Muscle of back (tissue), 11 donors: ENCODE data around the gene MRE11. TPM values are rescaled to one million over a fixed set of nuclear protein-coding genes. Genes with fewer than 3 reads are reported as not detected.
"Not testable (repeated sequence)": the region's sequence is repeated elsewhere in the genome, so short reads cannot be mapped to it uniquely, and the experiment has no call there.

ENCODE experiments used
- DNase-seq, 3 donors: peaks; one replicate each; pipeline versions ENCODE4 v3.0.0 to v3.0.0-alpha.2; 2013
- polyA plus RNA-seq, 10 donors: library from polyadenylated mRNA; unstranded; fragments of 120-200 nt; gene quantifications; one replicate each; pipeline ENCODE4 v1.2.1, GENCODE V29; 2013; ENCODE audit not compliant: insufficient read length in 10 of 10

MRE11 gene
- polyA plus RNA-seq, 10 donors: 11.4 to 16.6 (median 14.8) TPM

DNA sequence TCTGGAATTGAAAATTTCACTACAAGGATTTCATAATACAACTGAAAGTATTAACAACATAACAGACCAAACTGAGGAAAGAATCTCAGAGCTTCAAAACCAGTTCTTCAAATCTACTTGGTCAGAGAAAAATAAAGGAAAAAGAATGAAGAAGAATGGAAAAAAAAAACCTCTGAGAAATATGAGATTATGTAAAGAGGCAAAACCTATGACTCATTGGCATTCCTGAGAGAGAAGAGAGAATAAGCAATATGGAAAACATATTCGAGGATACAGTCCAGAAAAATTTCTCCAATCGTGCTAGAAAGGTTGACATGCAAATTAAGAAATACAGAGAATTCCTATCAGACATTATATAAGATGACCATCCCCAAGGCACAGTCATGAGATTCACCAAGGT is 69.0 kb downstream of the MRE11 start:
- peak in 1 of 3 donors; percentile 1 for DNase-seq

DNA sequence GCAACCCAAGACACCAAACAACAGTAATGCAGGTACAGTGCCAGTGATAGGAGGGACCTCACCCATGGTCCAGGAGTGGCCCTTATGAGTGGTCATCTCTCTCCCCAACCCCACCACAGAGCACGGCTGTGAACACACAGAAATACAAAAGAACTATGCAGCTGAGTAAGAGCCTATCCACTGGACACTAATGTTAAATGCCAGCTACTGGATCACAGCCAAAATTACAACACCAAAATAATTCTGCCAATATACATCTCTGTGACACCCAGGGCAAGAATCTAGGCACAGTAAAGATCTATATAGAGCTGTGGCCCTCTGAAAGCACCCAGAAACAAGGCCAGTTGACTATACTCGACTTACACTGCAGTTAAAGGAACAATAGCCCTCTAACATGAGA is 69.6 kb downstream of the MRE11 start:
- DNase-seq: no peak

DNA sequence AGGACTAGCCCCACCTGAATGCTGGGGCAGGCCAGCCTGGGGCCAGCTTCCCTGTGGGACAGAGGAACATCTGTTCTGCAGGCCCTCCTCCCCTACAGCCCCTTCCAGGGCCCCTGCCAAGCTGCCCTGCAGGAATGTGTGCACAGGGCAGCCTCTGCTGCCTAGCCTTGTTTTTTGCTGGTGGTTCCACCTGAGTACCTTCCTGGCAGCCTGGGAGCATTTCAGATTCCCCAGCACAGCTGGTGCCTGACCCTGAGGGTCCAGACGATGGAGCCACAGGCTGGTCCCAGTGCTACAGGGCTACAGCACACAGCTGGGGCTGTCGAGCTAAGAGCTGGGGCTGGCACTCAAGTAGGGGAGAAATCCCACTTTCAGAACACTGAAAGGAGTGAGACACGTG is 70.1 kb downstream of the MRE11 start:
- DNase-seq: no peak

DNA sequence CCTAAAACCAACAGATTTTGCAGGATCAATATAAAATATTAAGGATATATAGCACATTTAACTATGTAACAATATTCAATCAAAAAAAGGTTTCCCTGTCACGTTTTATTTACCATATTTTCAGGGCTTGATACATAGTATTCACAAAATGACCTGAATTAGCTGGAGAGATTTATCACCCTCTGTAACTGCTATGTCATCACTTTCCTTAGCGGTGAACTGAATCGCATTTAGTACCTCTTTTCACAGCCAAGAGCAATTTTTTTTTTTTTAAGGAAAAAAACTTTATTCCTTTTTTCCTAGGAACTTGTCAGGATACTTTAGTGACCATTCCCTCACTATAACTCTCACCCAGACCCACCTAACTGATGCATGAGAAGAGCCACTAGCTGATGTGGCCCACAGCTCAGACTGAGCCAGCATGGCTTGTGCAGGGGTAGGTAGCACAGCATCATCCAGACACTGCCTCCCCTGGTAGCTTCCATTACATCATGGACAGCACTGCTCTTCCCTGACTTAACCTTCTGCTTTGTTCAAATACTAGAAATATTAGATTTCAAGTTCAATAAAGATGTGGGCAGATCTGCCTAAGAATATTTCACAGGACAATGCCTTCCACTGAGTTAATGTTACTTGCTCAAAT is 75.4 kb downstream of the MRE11 start:
- no peak for DNase-seq

DNA sequence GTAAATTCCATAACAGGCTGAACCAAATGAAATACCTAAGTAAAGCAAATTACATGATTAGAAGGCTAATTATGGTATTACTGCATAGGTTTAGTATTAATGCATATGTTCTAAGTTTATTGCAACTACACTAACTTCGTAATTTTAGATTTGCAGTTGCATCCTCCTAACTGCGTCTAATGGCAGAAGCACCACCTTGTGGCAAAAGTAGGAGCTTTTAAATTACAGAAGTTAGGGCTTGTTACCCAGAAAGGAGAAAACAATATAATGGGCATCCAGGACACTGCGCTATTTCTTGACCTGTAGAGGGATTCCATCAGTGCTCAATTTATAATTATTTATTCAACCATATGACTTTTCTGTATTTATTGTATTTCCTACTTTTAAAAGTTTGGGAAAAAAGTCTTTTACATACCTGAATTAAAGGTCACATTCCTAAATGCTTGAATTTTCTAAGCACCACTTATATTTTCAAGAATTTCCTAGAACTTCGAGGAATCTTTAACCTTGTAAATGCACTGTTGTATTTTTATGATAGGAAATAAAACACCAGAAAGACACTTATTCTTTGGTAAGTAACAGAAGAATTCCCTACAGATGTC is 76.2 kb downstream of the MRE11 start:
- DNase-seq: peak; percentile 27 to 59 (median 40)

DNA sequence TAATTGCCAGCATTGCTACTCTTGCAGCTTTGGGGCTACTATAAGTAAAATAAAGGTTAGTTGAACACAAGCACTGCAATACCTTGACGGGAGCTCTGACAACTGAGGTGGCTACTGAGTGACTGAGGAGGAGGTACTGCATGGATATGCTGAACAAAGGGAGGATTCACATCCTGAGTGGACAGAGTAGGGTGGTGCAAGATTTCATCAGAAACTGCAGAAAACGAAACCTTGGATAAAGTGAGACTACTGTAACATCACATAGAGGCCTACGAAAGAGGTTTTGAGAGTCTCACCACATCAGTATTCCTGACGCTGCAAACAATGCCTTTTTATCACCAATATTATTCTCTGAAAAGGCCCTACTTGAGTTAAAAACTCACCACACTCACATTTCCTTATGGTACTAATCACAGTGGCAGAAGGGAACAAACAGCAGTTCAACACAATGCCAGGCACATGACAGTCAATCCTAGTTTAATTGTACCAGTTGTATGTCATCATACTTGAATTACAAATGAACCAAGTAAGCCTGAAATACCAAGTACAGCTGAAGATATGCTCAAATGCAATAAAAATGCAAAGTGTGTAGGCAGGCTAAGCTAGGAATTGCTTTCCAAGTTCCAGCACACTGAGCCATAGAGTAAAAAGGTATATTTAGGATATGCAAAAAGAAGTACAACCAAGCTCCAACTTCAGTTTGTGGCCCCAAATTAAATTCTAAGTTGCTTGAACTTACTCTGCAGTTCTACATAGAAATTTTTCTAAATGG is 88.4 kb downstream of the MRE11 start:
- DNase-seq: no peak

DNA sequence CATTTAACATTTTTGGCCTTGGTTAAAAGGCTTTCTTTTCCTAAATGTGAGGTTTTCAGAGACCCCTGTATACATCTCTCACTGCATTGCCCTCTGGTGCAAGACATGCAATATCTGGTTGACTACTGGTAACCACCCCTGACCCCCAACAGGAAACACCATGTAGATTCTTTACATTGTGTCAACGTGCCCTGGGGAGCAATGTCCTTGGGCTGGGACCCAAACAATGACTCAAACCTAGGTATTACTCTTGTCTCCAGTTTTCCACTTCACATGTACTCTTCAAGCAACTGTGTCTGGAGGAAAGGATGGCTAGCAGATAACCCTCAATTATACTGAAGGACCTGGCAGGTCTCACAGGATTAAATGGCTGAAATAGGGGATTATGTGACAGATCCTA is 91.3 kb downstream of the MRE11 start:
- no peak for DNase-seq

DNA sequence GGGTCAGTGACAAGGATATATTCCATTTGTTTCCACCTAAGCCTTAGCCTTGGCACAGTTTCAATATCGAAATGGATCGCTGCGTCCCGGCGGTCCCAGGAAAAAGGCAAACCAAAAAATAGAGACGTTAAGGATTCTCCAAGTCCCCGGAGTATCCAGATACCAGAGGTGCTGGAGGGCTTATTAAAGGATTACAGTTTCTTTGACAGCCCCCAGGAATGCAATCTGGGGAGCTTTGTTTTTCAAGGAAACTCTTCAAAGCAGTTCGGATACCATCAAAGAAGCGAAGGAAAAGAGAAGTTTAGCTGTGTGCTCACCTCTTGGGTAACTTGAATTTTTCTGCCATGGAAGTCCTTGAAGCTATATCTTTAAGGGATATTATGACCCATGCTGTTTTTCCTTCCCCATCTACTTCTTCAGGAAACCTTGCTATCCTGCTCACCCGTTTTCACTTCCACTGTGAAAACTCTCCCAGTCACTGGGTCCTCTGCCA is 91.8 kb downstream of the MRE11 start:
- no peak for DNase-seq

DNA sequence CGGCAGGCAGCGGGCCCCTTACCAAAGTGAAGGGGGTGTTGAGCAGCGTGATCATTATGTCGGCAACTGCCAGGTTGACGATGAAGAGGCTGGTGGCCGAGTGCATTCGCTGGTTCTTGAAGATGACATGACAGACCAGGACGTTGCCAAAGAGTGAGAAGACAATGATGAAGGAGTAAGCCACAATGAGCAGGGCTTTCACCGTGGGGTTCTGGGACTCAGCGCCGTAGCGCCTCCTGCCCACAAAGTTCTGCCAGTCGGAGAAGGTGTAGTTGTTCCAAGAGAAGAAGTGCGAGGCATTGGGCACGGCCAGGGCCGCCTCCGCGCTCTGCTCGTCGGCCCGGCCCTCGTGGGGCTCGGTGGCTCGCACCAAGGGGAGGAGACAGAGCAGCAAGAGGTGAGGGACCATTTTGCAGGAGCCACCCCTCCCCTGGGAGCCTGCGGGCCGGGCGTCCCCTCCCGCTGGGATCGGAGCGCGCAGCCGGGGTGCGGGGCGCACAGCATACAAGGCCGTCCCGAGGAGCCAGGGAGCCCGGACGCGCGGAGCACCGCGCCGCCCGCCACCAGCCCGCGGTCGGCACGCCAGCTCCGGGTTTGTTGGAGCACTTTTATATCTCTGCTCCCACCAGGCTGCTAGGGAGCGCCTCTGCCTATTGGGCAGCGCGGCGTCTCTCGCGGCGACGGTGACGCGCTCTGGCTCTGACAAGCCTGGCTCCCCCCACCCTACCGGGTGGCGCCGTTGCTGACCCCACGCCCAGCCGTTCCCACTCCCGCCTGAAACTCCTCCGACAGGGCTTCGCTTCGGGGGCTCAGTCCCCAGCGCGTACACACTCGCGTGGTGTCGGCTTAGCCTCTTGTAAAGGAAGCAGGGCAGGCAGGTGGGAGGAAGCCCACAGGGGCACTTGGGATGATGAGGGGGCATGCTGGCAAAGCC is 92.5 kb downstream of the MRE11 start, which contains the start of gene GPR83:
GPR83 (minus strand) TSS at position 581 of the 934 bp plus-strand sequence; CDS start at position 409, 172 bp downstream.
- DNase-seq: peak; percentile 2 to 58 (median 13)

DNA sequence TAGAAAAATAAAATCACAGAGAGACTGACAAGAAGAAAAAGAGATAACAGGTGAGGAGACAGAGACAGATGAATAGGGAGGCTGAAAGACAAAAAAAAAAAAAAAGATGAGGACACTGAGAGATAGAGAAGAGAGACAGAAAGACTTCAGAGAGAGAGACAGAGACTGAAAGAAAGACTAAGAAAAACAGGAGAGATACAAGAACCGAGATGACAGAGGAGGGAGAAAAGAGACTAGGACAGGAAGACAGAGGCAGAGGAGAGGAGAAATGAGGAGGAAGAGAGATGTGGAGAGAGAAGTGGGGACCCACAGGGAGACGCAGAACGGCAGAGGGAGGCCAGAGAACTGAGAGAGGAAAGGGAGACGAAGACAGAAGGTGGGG is 93.2 kb downstream of the MRE11 start:
- DNase-seq: no peak

DNA sequence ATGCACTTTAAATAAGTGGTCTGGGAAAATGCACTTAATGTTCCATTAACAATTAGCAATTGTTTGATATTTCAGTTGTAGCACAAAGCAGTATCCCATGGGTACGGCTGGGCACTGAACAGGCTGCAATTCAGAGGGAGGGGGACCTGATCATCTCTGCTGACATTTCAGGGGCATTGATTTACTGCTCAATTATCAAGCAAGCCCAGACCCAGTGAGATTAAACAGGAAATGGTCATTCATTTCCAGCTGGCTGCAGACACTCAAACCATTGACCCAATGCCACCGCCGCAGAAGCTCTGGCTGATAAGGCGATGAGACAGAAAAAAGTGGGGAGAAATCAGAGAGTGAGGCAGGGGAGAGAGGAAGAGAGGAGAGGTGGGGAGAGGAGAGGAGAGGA is 93.6 kb downstream of the MRE11 start:
- no peak for DNase-seq

DNA sequence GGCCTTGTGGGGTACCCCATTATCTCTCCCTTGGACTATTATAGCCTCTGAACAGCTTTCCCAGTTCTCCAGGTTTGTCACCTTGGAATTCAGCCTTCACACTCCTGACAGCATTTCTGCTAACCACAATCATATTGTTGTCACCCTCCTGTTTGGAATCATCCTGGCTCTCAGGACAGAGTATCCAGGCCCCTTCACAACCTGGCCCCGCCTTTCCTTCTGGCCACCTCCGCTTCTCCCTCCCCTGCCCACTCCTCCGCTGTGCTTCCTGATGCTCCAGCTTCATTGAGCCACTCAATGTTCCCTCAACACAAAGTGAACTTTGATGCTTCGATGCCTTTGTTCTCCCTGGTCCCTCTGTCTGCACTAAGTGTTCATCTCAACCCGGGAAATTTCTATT is 95.5 kb downstream of the MRE11 start:
- DNase-seq: no peak

DNA sequence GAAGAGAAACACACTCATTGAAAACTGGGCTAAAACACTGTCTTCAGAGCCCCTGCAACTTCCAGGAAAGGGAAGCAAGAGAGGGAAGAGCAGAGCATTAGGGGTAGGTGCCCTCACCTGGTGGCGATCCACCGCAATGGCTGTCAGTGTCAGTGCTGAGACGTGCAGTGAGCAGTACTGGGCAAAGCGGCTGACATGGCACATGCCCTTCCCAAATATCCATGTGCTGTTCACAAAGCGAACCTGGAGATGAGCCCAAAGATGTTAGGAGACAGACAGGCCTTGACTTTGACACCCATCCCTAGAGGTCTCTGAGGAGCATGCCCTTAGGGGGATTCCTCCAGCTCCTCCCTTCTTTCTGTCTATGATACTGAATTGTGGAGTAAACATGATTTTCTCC is 97.4 kb downstream of the MRE11 start:
- DNase-seq: no peak

DNA sequence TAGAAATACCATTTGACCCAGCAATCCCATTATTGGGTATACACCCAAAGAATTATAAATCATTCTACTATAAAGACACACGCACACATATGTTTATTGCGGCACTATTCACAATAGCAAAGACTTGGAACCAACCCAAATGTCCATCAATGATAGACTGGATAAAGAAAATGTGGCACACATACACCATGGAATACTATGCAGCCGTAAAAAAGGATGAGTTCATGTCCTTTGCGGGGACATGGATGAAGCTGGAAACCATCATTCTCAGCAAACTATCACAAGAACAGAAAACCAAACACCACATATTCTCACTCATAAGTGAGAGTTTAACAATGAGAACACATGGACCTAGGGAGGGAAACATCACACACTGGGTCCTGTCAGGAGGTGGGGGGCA is 101.7 kb downstream of the MRE11 start:
- DNase-seq: not testable (repeated sequence)

DNA sequence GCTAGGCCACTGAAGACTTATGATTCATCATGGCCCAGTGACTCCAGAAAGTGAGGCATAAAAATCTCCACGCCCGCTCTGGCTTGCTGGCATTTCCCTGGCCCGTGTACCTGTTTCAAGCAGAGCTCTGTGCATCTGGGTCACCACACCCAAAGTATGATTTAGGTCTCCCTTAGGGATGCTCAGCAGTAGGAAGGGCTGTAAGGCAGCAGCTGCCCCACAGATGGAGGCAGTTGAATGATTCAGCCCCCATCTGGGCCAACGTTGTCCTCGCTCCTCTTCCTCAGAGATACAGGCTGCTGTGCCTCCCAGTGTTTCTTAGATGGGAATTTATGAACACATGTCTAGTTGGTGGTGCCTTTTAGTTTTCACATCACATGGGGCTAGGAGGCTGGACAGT is 114.0 kb downstream of the MRE11 start:
- DNase-seq: no peak

DNA sequence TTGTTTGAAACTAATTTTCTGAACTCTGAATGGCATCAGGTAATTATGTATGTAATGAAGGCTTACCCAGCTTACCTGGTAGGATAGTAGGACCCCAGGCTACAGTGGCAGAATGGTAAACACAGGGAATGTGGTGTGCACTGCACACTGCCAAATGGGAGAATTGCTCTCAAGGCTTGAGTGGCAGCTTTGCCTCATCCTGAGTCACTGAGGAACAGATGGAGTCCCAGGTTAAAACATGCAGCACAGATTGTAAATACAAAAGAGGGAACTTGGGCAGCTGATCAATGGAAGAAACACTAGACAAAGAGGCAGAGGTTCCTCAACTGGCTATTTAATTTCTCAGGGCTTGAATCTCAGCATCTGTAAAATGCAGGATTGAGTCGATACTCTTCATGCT is 116.8 kb downstream of the MRE11 start:
- no peak for DNase-seq

DNA sequence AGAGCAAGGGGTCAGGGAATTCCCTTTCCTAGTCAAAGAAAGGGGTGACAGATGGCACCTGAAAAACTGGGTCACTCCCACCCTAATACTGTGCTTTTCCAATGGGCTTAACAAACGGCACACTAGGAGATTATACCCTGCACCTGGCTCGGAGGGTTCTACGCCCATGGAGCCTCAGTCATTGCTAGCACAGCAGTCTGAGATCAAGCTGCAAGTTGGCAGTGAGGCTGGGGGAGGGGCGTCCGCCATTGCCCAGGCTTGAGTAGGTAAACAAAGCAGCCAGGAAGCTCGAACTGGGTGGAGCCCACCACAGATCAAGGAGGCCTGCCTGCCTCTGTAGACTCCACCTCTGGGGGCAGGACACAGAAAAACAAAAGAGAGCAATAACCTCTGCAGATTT is 123.1 kb downstream of the MRE11 start:
- not testable (repeated sequence) for DNase-seq
